Upper lobe of left lung (tissue), 6 donors: Measurements from ENCODE around the gene KCTD17. TPM values are rescaled to one million over a fixed set of nuclear protein-coding genes. Genes with fewer than 3 reads are reported as not detected.

Experiments
- ATAC-seq, 2 donors: fragments of 200-7000 bp; cut with Tn5 transposase; one replicate each; pipeline ENCODE4 v1.9.1; 2022; ENCODE audit warnings: mild to moderate bottlenecking in 2 of 2, moderate library complexity in 2 of 2; ENCODE audit not compliant: low FRiP score in 2 of 2
- DNase-seq, 2 donors: peaks; one replicate each; pipeline ENCODE4 v3.0.0-alpha.2; 2019 to 2020
- H3K27ac ChIP-seq, 4 donors: fragments of 200-600 bp; sonication (generic); one replicate each; pipeline ENCODE4 v1.5.1; 2016 to 2019
- H3K27me3 ChIP-seq, 4 donors: fragments of 200-600 bp; sonication (generic); one replicate each; pipeline ENCODE4 v1.5.1; 2017 to 2019
- H3K36me3 ChIP-seq, 4 donors: fragments of 200-600 bp; sonication (generic); one replicate each; pipeline ENCODE4 v1.5.1; 2016 to 2019
- H3K4me1 ChIP-seq, 4 donors: fragments of 200-600 bp; sonication (generic); one replicate each; pipeline ENCODE4 v1.5.1; 2018 to 2019
- H3K4me3 ChIP-seq, 4 donors: fragments of 200-600 bp; sonication (generic); one replicate each; pipeline ENCODE4 v1.5.1; 2017 to 2019; ENCODE audit warnings: mild to moderate bottlenecking in 2 of 4, moderate library complexity in 1 of 4
- H3K9me3 ChIP-seq, 4 donors: fragments of 200-600 bp; sonication (generic); one replicate each; pipeline ENCODE4 v1.5.1; 2018 to 2019
- EP300 ChIP-seq, 4 donors: sonication (generic); formaldehyde crosslinking; IDR thresholded peaks; one replicate each; pipeline ENCODE4 v1.5.1; 2017; ENCODE audit warnings: antibody characterized with exemption in 4 of 4, control low read depth in 2 of 4
- POLR2A ChIP-seq, 4 donors: fragments of 450-650 bp; IDR thresholded peaks; one replicate each; pipeline ENCODE4 v1.5.1; 2016 to 2017; ENCODE audit warnings: antibody characterized with exemption in 4 of 4, mild to moderate bottlenecking in 2 of 4
- POLR2AphosphoS5 ChIP-seq, 2 donors: sonication (generic); formaldehyde crosslinking; IDR thresholded peaks; one replicate each; pipeline ENCODE4 v1.5.1; 2017; ENCODE audit warnings: antibody characterized with exemption in 2 of 2
- WGBS, 2 donors: methylation state at CpG; one replicate each; pipeline ENCODE4 v1.1.5; 2017 to 2018; 5-methylcytosine and 5-hydroxymethylcytosine counted together
- total RNA-seq, 6 donors: library from RNA; depleted of rRNA in 4 of 6; stranded (reverse); fragments of >200 nt in 4 of 6; gene quantifications; one replicate each; pipeline versions ENCODE4 v1.1.0 to v1.2.1, GENCODE V29; 2016 to 2021
- TF ChIP-seq, protein P1 (sequence below), 6 experiments: fragments of 450-650 bp in 4 of 6; fragments of 200-600 bp in 2 of 6; sonication (generic) in 2 of 6; IDR thresholded peaks; one replicate each; pipeline ENCODE4 v1.5.1; 2016 to 2019; ENCODE audit warnings: antibody characterized with exemption in 6 of 6
- donor health status: DM: no; HTN: no; CAD: no; lungs with moderate emphysema.
- donor health status: DM: no; HTN: yes; CAD: no; lungs with severe emphysema.

Gene KCTD17
- 10 to 100 TPM in 5 of 6 donors, 1 to 10 TPM in 1; 9.0 to 30.4 (median 23.2) TPM for total RNA-seq

- Histone ChIP-seq H3K9me3 (no peaks in the 10 kb centered on the region), H3K27ac (peak within 1 kb of the TSS in 2 of 4 donors; percentile 43 to 73), H3K36me3 (peaks cover 0 to 18% (median 3%) of the 10 kb centered on the region in 4 donors), H3K4me1 (peaks cover 3 to 21% (median 13%) of the 10 kb centered on the region in 4 donors), H3K4me3 (peak within 1 kb of the TSS; percentile 6 to 90 (median 73)), H3K27me3 (no peaks in the 10 kb centered on the region)
- WGBS, 2 donors: 5 to 9% methylated on average over 14 to 48 of the region's 89 CpGs
- TF ChIP-seq EP300 (IDR thresholded peaks at IDR 0.05): no peak
- peak in 1 of 2 donors; percentile 19 for TF ChIP-seq POLR2AphosphoS5 (IDR thresholded peaks at IDR 0.05)
- TF ChIP-seq, protein P1, sequence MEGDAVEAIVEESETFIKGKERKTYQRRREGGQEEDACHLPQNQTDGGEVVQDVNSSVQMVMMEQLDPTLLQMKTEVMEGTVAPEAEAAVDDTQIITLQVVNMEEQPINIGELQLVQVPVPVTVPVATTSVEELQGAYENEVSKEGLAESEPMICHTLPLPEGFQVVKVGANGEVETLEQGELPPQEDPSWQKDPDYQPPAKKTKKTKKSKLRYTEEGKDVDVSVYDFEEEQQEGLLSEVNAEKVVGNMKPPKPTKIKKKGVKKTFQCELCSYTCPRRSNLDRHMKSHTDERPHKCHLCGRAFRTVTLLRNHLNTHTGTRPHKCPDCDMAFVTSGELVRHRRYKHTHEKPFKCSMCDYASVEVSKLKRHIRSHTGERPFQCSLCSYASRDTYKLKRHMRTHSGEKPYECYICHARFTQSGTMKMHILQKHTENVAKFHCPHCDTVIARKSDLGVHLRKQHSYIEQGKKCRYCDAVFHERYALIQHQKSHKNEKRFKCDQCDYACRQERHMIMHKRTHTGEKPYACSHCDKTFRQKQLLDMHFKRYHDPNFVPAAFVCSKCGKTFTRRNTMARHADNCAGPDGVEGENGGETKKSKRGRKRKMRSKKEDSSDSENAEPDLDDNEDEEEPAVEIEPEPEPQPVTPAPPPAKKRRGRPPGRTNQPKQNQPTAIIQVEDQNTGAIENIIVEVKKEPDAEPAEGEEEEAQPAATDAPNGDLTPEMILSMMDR (IDR thresholded peaks at IDR 0.05): peak in 1 of 6 experiments; percentile 20
- TF ChIP-seq POLR2A (IDR thresholded peaks at IDR 0.05): peak in 1 of 4 donors; percentile 67
- peak; percentile 61 to 96 for DNase-seq
- ATAC-seq: peak; percentile 56 to 97
These were observed at the start of gene KCTD17 for GRCh38 chr22:37051391-37052385. KCTD17 (plus strand) TSS chr22:37051742; CDS start chr22:37051761, 19 bp downstream.

DNA sequence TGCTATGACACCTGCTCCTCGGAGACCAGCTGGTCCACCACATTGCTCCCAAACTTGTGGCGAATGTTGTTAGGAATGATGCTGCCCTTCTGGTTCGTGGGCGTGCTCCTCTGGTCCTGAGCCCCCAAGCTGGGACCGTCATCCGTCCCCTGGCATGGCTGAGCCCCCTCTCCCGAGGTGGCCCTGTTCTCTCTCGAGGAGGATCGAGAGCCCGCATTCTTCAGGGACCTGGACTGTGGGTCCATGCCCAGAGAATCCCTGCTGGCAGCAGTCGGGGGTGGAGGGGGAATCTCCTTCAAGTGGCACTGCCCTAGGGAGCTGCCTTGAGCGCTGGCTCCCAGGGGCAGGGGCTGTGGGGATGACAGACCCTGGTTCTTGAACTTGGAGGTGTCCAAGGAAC is 49.7 kb upstream of the KCTD17 start:
- Histone ChIP-seq H3K36me3 (no peaks in the 10 kb centered on the region), H3K4me1 (no peaks in the 10 kb centered on the region), H3K27ac (no peak overlapping the region), H3K4me3 (no peak overlapping the region), H3K27me3 (no peaks in the 10 kb centered on the region), H3K9me3 (no peaks in the 10 kb centered on the region)
- TF ChIP-seq POLR2AphosphoS5 (IDR thresholded peaks at IDR 0.05) (no peak), POLR2A (IDR thresholded peaks at IDR 0.05) (no peak), EP300 (IDR thresholded peaks at IDR 0.05) (no peak)
- TF ChIP-seq, protein P1 (IDR thresholded peaks at IDR 0.05): no peak
- no peak for ATAC-seq
- 84 to 92% methylated on average over 6 to 10 of the region's 12 CpGs for WGBS, 2 donors
- DNase-seq: peak in 1 of 2 donors; percentile 57

DNA sequence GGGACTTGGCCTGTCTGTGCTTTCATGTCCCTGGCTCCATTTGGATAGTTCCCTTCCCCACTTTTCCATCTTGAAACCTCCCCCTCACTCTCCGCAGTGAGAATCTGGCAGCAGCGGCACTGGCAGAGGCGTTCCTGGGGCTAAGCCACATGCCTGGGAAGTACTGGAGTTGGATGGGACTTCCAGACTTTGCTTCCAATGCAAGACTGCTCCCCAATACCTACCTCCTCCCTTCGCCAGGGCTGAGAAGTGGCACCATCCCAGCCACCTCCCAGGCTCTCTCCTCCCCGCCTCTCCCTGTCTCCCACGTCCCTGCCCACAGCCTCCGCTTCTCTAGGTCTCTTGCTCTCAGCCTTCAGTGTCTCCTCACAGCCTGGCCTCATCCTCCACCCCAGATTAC is 48.9 kb upstream of the KCTD17 start:
- ATAC-seq (no peak), DNase-seq (no peak)
- TF ChIP-seq POLR2A (IDR thresholded peaks at IDR 0.05) (no peak), POLR2AphosphoS5 (IDR thresholded peaks at IDR 0.05) (no peak)
- no peaks in the 10 kb centered on the region for H3K9me3 ChIP-seq
- no peak overlapping the region for H3K4me3 ChIP-seq
- H3K27me3 ChIP-seq: no peaks in the 10 kb centered on the region
- no peaks in the 10 kb centered on the region for H3K36me3 ChIP-seq
- no peak overlapping the region for H3K27ac ChIP-seq
- H3K4me1 ChIP-seq: peaks cover 0 to 4% (median 1%) of the 10 kb centered on the region in 4 donors
- 86 to 94% methylated on average over 7 of the region's 7 CpGs for WGBS, 2 donors

GRCh38 chr22:37007651-37008050 is 43.9 kb upstream of the KCTD17 start:
- TF ChIP-seq EP300 (IDR thresholded peaks at IDR 0.05) (no peak), POLR2AphosphoS5 (IDR thresholded peaks at IDR 0.05) (no peak), POLR2A (IDR thresholded peaks at IDR 0.05) (no peak)
- TF ChIP-seq, protein P1 (IDR thresholded peaks at IDR 0.05): no peak
- Histone ChIP-seq H3K9me3 (no peaks in the 10 kb centered on the region), H3K4me3 (no peak overlapping the region), H3K36me3 (no peaks in the 10 kb centered on the region), H3K4me1 (peaks cover 17 to 24% (median 20%) of the 10 kb centered on the region in 4 donors), H3K27ac (peak overlapping the region in 1 of 4 donors; percentile 31), H3K27me3 (no peaks in the 10 kb centered on the region)
- ATAC-seq (no peak), DNase-seq (no peak)
- 32 to 43% methylated on average over 2 of the region's 2 CpGs for WGBS, 2 donors

- DNase-seq: no peak
- Histone ChIP-seq H3K27ac (no peak overlapping the region), H3K36me3 (no peaks in the 10 kb centered on the region), H3K9me3 (no peaks in the 10 kb centered on the region), H3K4me1 (peaks cover 17 to 27% (median 20%) of the 10 kb centered on the region in 4 donors), H3K4me3 (no peak overlapping the region), H3K27me3 (no peaks in the 10 kb centered on the region)
- ATAC-seq: no peak
- TF ChIP-seq POLR2A (IDR thresholded peaks at IDR 0.05) (no peak), EP300 (IDR thresholded peaks at IDR 0.05) (no peak), POLR2AphosphoS5 (IDR thresholded peaks at IDR 0.05) (no peak)
- 39 to 42% methylated on average over 2 of the region's 2 CpGs for WGBS, 2 donors
These were observed 43.2 kb upstream of the KCTD17 start for GRCh38 chr22:37008365-37008764.
